IMR-90 (cell line): ENCODE data around the gene PPP1R17. TPM values are rescaled to one million over a fixed set of nuclear protein-coding genes. Genes with fewer than 3 reads are reported as not detected.

Source experiments
- ATAC-seq: fragments of 200-7000 bp; cut with Tn5 transposase; 2 replicates; pipeline ENCODE4 v1.9.1; 2020; ENCODE audit warnings: low read depth, mild to moderate bottlenecking, moderate library complexity
- BruUV-seq: library from RNA; stranded (reverse); fragments of 400-500 nt; replicated peaks from 2 replicates; lab custom pipeline; 2021; lab: Mats Ljungman, UMichigan
- CTCF ChIA-PET: fragments of 300-600 bp; formaldehyde crosslinking; extraction: SDS; loops from one replicate; lab custom pipeline; 2021; ENCODE audit warnings: antibody characterized with exemption; lab: Yijun Ruan, JAX
- POLR2A ChIA-PET: fragments of 300-600 bp; sonication (Branson Sonifier 250); formaldehyde crosslinking; loops from one replicate; lab custom pipeline; 2022; ENCODE audit warnings: antibody characterized with exemption; ENCODE audit not compliant: unreplicated experiment; lab: Charles Lee
- DNase-seq: peaks from one replicate; pipeline ENCODE4 v3.0.0; 2013
- H2AFZ ChIP-seq: replicated peaks from 2 replicates; pipeline ENCODE3; 2013; ENCODE audit warnings: low read length, mild to moderate bottlenecking; ENCODE audit not compliant: poor library complexity
- H2AK5ac ChIP-seq: 2 replicates; pipeline ENCODE4 v1.6.1; 2013; ENCODE audit warnings: low read depth, low read length, inconsistent platforms
- H2AK9ac ChIP-seq: replicated peaks from 2 replicates; pipeline ENCODE3; 2013; ENCODE audit warnings: mild to moderate bottlenecking, low read depth, low read length, moderate library complexity; ENCODE audit not compliant: poor library complexity
- H2BK120ac ChIP-seq: 2 replicates; pipeline ENCODE4 v1.6.1; 2013; ENCODE audit warnings: low read depth, low read length, inconsistent platforms
- H2BK15ac ChIP-seq: 3 replicates; pipeline ENCODE4 v1.6.1; 2013; ENCODE audit warnings: low read depth, low read length, inconsistent platforms
- H2BK20ac ChIP-seq: 2 replicates; pipeline ENCODE4 v1.6.1; 2013; ENCODE audit warnings: low read depth, mild to moderate bottlenecking, inconsistent platforms, low read length, moderate library complexity
- H2BK5ac ChIP-seq: 2 replicates; pipeline ENCODE4 v1.6.1; 2013; ENCODE audit warnings: mild to moderate bottlenecking, low read depth, low read length, inconsistent platforms; ENCODE audit not compliant: poor library complexity, severe bottlenecking
- H3K14ac ChIP-seq: replicated peaks from 2 replicates; pipeline ENCODE4 v1.6.1; 2013; ENCODE audit warnings: low read depth, low read length, inconsistent platforms
- H3K18ac ChIP-seq: 2 replicates; pipeline ENCODE4 v1.6.1; 2013; ENCODE audit warnings: low read depth, low read length, control low read depth
- H3K23ac ChIP-seq: 2 replicates; pipeline ENCODE4 v1.6.1; 2013; ENCODE audit warnings: low read depth, low read length, inconsistent platforms
- H3K27ac ChIP-seq: 2 replicates; pipeline ENCODE4 v1.5.1; 2013; ENCODE audit warnings: mild to moderate bottlenecking, control low read depth, low read length; ENCODE audit not compliant: insufficient read depth
- H3K27me3 ChIP-seq: 2 replicates; pipeline ENCODE4 v1.6.1; 2013; ENCODE audit warnings: low read length; ENCODE audit not compliant: control insufficient read depth, insufficient read depth
- H3K36me3 ChIP-seq: 2 replicates; pipeline ENCODE4 v1.6.1; 2013; ENCODE audit warnings: low read length, mixed read lengths; ENCODE audit not compliant: control insufficient read depth, insufficient read depth
- H3K4ac ChIP-seq: 2 replicates; pipeline ENCODE4 v1.6.1; 2013; ENCODE audit warnings: low read depth, low read length, inconsistent platforms
- H3K4me1 ChIP-seq: 2 replicates; pipeline ENCODE4 v1.6.1; 2013; ENCODE audit warnings: low read length, mixed read lengths; ENCODE audit not compliant: control insufficient read depth, insufficient read depth
- H3K4me2 ChIP-seq: 2 replicates; pipeline ENCODE4 v1.6.1; 2013; ENCODE audit warnings: low read depth, mild to moderate bottlenecking, control low read depth, low read length, moderate library complexity
- H3K4me3 ChIP-seq: 2 replicates; pipeline ENCODE4 v1.5.1; 2013; ENCODE audit warnings: low read depth, mild to moderate bottlenecking, control low read depth, low read length, moderate library complexity; ENCODE audit not compliant: insufficient read depth
- H3K56ac ChIP-seq: 2 replicates; pipeline ENCODE4 v1.6.1; 2013; ENCODE audit warnings: low read length, inconsistent platforms; ENCODE audit not compliant: insufficient read depth; ENCODE audit errors: extremely low read depth
- H3K79me1 ChIP-seq, 2 experiments: 2 replicates each; pipeline ENCODE4 v1.6.1; 2013; ENCODE audit warnings: low read length in 2 of 2, inconsistent platforms in 1 of 2, low read depth in 1 of 2
- H3K9ac ChIP-seq: 2 replicates; pipeline ENCODE4 v1.6.1; 2013; ENCODE audit warnings: low read depth, low read length, control low read depth
- H3K9me1 ChIP-seq: 2 replicates; pipeline ENCODE4 v1.6.1; 2013; ENCODE audit warnings: low read length, inconsistent platforms; ENCODE audit not compliant: insufficient read depth
- H3K9me3 ChIP-seq: 2 replicates; pipeline ENCODE4 v1.6.1; 2013; ENCODE audit warnings: low read length; ENCODE audit not compliant: control insufficient read depth, insufficient read depth
- H4K20me1 ChIP-seq: 2 replicates; pipeline ENCODE4 v1.6.1; 2013; ENCODE audit warnings: low read length, inconsistent platforms; ENCODE audit not compliant: insufficient read depth
- H4K5ac ChIP-seq: 2 replicates; pipeline ENCODE4 v1.6.1; 2013; ENCODE audit warnings: mild to moderate bottlenecking, low read depth, low read length, control low read depth
- H4K8ac ChIP-seq, 2 experiments: 2 replicates each; pipeline ENCODE4 v1.6.1; 2013; ENCODE audit warnings: low read depth in 2 of 2, low read length in 2 of 2, control low read depth in 1 of 2, inconsistent platforms in 1 of 2
- H4K91ac ChIP-seq: 2 replicates; pipeline ENCODE4 v1.6.1; 2013; ENCODE audit warnings: low read depth, low read length, inconsistent platforms; ENCODE audit not compliant: insufficient read depth
- BHLHE40 ChIP-seq: fragments of 150-350 bp; IDR thresholded peaks from 2 replicates; pipeline ENCODE4 v1.6.1; 2016; ENCODE audit warnings: mild to moderate bottlenecking, low read depth, low read length
- CEBPB ChIP-seq: IDR thresholded peaks from 2 replicates; pipeline ENCODE4 v1.6.1; 2012; ENCODE audit warnings: low read depth, low read length, improper control_type of control experiment
- CHD1 ChIP-seq: IDR thresholded peaks from 2 replicates; pipeline ENCODE4 v1.6.1; 2012; ENCODE audit warnings: low read depth, low read length, improper control_type of control experiment
- CTCF ChIP-seq: conservative IDR thresholded peaks from 2 replicates; pipeline ENCODE4 v1.5.1; 2012; ENCODE audit warnings: mild to moderate bottlenecking, low read depth, low read length, improper control_type of control experiment
- ELK1 ChIP-seq: fragments of 150-350 bp; IDR thresholded peaks from 2 replicates; pipeline ENCODE4 v1.6.1; 2016; ENCODE audit warnings: low read depth, mild to moderate bottlenecking, low read length, moderate library complexity, borderline replicate concordance
- FOS ChIP-seq: fragments of 150-350 bp; IDR thresholded peaks from 2 replicates; pipeline ENCODE4 v1.6.1; 2016; ENCODE audit warnings: low read depth, low read length
- MAFK ChIP-seq: IDR thresholded peaks from 2 replicates; pipeline ENCODE4 v1.6.1; 2012; ENCODE audit warnings: low read depth, low read length, improper control_type of control experiment
- MAZ ChIP-seq: IDR thresholded peaks from 2 replicates; pipeline ENCODE4 v1.6.1; 2012; ENCODE audit warnings: low read depth, mild to moderate bottlenecking, low read length, improper control_type of control experiment, moderate library complexity, borderline replicate concordance
- MXI1 ChIP-seq: IDR thresholded peaks from 2 replicates; pipeline ENCODE4 v1.6.1; 2012; ENCODE audit warnings: low read depth, mild to moderate bottlenecking, low read length, moderate library complexity, borderline replicate concordance
- NFE2L2 ChIP-seq: fragments of 150-350 bp; IDR thresholded peaks from 2 replicates; pipeline ENCODE4 v1.6.1; 2016; ENCODE audit warnings: low read depth, mild to moderate bottlenecking, low read length
- POLR2A ChIP-seq: IDR thresholded peaks from 2 replicates; pipeline ENCODE4 v1.6.1; 2012; ENCODE audit warnings: mild to moderate bottlenecking, low read depth, low read length
- RAD21 ChIP-seq: IDR thresholded peaks from 2 replicates; pipeline ENCODE4 v1.6.1; 2012; ENCODE audit warnings: low read length, improper control_type of control experiment
- RCOR1 ChIP-seq: IDR thresholded peaks from 2 replicates; pipeline ENCODE4 v1.6.1; 2012; ENCODE audit warnings: mild to moderate bottlenecking, low read length, improper control_type of control experiment; ENCODE audit not compliant: insufficient replicate concordance
- RFX5 ChIP-seq: IDR thresholded peaks from 2 replicates; pipeline ENCODE4 v1.8.0; 2012; ENCODE audit warnings: low read depth, mild to moderate bottlenecking, low read length, moderate library complexity
- SMC3 ChIP-seq: fragments of 150-350 bp; IDR thresholded peaks from 2 replicates; pipeline ENCODE4 v1.6.1; 2016; ENCODE audit warnings: low read depth, mild to moderate bottlenecking, antibody characterized with exemption, low read length, moderate library complexity
- USF2 ChIP-seq: fragments of 150-350 bp; IDR thresholded peaks from 2 replicates; pipeline ENCODE4 v1.6.1; 2017; ENCODE audit warnings: mild to moderate bottlenecking, antibody characterized with exemption, low read length, low read depth
- WGBS, 2 experiments: methylation state at CpG; one replicate each; pipeline versions ENCODE4 v1.1.5 to v1.1.7; 2013; ENCODE audit warnings: missing lambda C conversion rate in 2 of 2; ENCODE audit not compliant: insufficient read length in 1 of 2; ENCODE audit errors: extremely low coverage in 2 of 2; 5-methylcytosine and 5-hydroxymethylcytosine counted together
- dilution Hi-C: fragments of 300-500 bp; cut with HindIII; formaldehyde crosslinking; loops from one replicate; pipeline ENCODE4 v1.14.3; 2018; ENCODE audit warnings: low sequenced_read_pairs; ENCODE audit not compliant: unreplicated experiment
- in situ Hi-C: fragments of 300-500 bp; cut with MboI; formaldehyde crosslinking; loops from 3 replicates; pipeline ENCODE4 v1.14.3; 2019; ENCODE audit warnings: low sequenced_read_pairs, inconsistent platforms, mixed read lengths
- intact Hi-C: fragments of 100-400 bp; cut with micrococcal nuclease; formaldehyde crosslinking; loops from 2 replicates; pipeline ENCODE4 v1.10.0; 2022
- polyA plus RNA-seq, 3 experiments: library from polyadenylated mRNA; depleted of rRNA; stranded (reverse); fragments of >200 nt; gene quantifications; 2 replicates each; pipeline ENCODE4 v1.2.3, GENCODE V29; 2012; ENCODE audit warnings: low replicate concordance in 1 of 3
- total RNA-seq: library from RNA; depleted of rRNA; stranded (reverse); fragments of >200 nt; gene quantifications from 2 replicates; pipeline ENCODE4 v1.2.3, GENCODE V29; 2012

The PPP1R17 gene
- total and polyA plus RNA-seq, 2 of the 4 experiments (the other 2 are of a cell fraction) = not detected

- no peaks in the 10 kb centered on the region; the same call in 1 of the 2 replicates for H3K9me3 ChIP-seq
- H2BK120ac ChIP-seq = no peak overlapping the region
- WGBS, 2 experiments = 80% methylated on average over 1 of the region's 4 CpGs; no CpG with 5 or more reads in 1 of the 2 experiments
- H3K23ac ChIP-seq = no peak overlapping the region
- H4K91ac ChIP-seq = no peak overlapping the region
- H3K9me1 ChIP-seq = no peaks in the 10 kb centered on the region
- H3K79me1 ChIP-seq = no peaks in the 10 kb centered on the region
- H3K4me1 ChIP-seq = no peaks in the 10 kb centered on the region
- no peak overlapping the region for H3K4me3 ChIP-seq
- no peak overlapping the region for H2BK5ac ChIP-seq
- no peak overlapping the region for H3K27ac ChIP-seq
- no peak overlapping the region for H3K4ac ChIP-seq
- no peaks in the 10 kb centered on the region for H4K20me1 ChIP-seq
- intact Hi-C loops (no loop called here), dilution Hi-C loops (no loop called here), in situ Hi-C loops (no loop called here)
- ChIA-PET CTCF (no interaction called here), POLR2A (no interaction called here)
- DNase-seq = no peak
- H2AFZ ChIP-seq = no peak overlapping the region
- BruUV-seq = no TSS peak
- H3K36me3 ChIP-seq = no peaks in the 10 kb centered on the region
- H3K56ac ChIP-seq = no peak overlapping the region
- H4K8ac ChIP-seq = no peak overlapping the region
- TF ChIP-seq CTCF (no peak), RAD21 (no peak), NFE2L2 (no peak), SMC3 (no peak), RFX5 (no peak), USF2 (no peak), MAFK (no peak), MAZ (no peak), FOS (no peak), BHLHE40 (no peak), CEBPB (no peak), RCOR1 (no peak), POLR2A (no peak), ELK1 (no peak), MXI1 (no peak), CHD1 (no peak)
- no peak for ATAC-seq
- H3K27me3 ChIP-seq = no peaks in the 10 kb centered on the region; the same call in 1 of the 2 replicates
- no peak overlapping the region for H3K9ac ChIP-seq
- no peak overlapping the region for H3K18ac ChIP-seq
- no peak overlapping the region for H2AK9ac ChIP-seq
- no peak overlapping the region for H2BK15ac ChIP-seq
- H2AK5ac ChIP-seq = no peak overlapping the region
- no peak overlapping the region for H4K5ac ChIP-seq
- H3K14ac ChIP-seq = no peak overlapping the region
- H3K4me2 ChIP-seq = no peak overlapping the region
- H2BK20ac ChIP-seq = no peak overlapping the region
These were observed 40.1 kb upstream of the PPP1R17 start for GRCh38 chr7:31646942-31647341.
